HG03103 (cell line): Measurements from ENCODE around the gene SLC6A12.

ENCODE experiments used
- ATAC-seq: cut with Tn5 transposase; IDR thresholded peaks from one replicate; pipeline ENCODE4 v1.9.1; 2021; ENCODE audit warnings: low read depth; ENCODE audit not compliant: unreplicated experiment

The SLC6A12 gene

GRCh38 chr12:181921-182320, 32.0 kb downstream of the SLC6A12 start:
- ATAC-seq, result no peak

- ATAC-seq, result no peak
Measured at GRCh38 chr12:180445-180844, 33.5 kb downstream of the SLC6A12 start.

- no peak for ATAC-seq
Measured at GRCh38 chr12:179885-180284, 34.1 kb downstream of the SLC6A12 start.

GRCh38 chr12:179131-179884, 34.6 kb downstream of the SLC6A12 start:
- no peak for ATAC-seq

GRCh38 chr12:178829-179109, 35.2 kb downstream of the SLC6A12 start:
- no peak for ATAC-seq

- no peak for ATAC-seq
Measured at GRCh38 chr12:177980-178828, 35.8 kb downstream of the SLC6A12 start.

- no peak for ATAC-seq
Measured at GRCh38 chr12:177336-177979, 36.5 kb downstream of the SLC6A12 start.

- no peak for ATAC-seq
Measured at GRCh38 chr12:176321-177181, 37.4 kb downstream of the SLC6A12 start.

- no peak for ATAC-seq
Measured at GRCh38 chr12:175759-176158, 38.2 kb downstream of the SLC6A12 start.

GRCh38 chr12:175250-175649, 38.7 kb downstream of the SLC6A12 start:
- no peak for ATAC-seq

GRCh38 chr12:174596-174995, 39.4 kb downstream of the SLC6A12 start:
- no peak for ATAC-seq

- ATAC-seq, result no peak
Measured at GRCh38 chr12:174124-174523, 39.8 kb downstream of the SLC6A12 start.

GRCh38 chr12:172732-173161, 41.2 kb downstream of the SLC6A12 start:
- ATAC-seq, result no peak

- no peak for ATAC-seq
Measured at GRCh38 chr12:171743-172676, 41.9 kb downstream of the SLC6A12 start.

GRCh38 chr12:171276-171675, 42.7 kb downstream of the SLC6A12 start:
- ATAC-seq, result no peak

- ATAC-seq, result no peak
Measured at GRCh38 chr12:170371-171225, 43.4 kb downstream of the SLC6A12 start.

GRCh38 chr12:169528-170370, 44.2 kb downstream of the SLC6A12 start:
- ATAC-seq, result no peak
